ENCODE data around the gene CDC42BPB.

GRCh38 chr14:103057028-103057371 is 349 bp downstream of the CDC42BPB start:
- TF ChIP-seq EZH2 (IDR thresholded peaks at IDR 0.05; ENCODE audit: insufficient read depth, poor library complexity, severe bottlenecking) (no peak), EZH2phosphoT487 (IDR thresholded peaks at IDR 0.05; ENCODE audit: insufficient read depth, low read depth) (no peak)

Data from GM23248 (cell line).